Uterus (tissue), 4 donors: ENCODE data around the gene EPS15. TPM values are rescaled to one million over a fixed set of nuclear protein-coding genes. Genes with fewer than 3 reads are reported as not detected.

ENCODE experiments used
- DNase-seq, 2 donors: peaks; one replicate each; pipeline ENCODE4 v3.0.0-alpha.2; 2019 to 2020
- H3K27ac ChIP-seq, 2 donors: fragments of 200-600 bp; sonication (generic); 1 replicate in 1 of 2; 2 replicates in 1 of 2; pipeline ENCODE4 v1.5.1; 2016 to 2018
- H3K27me3 ChIP-seq, 2 donors: fragments of 200-600 bp; sonication (generic); one replicate each; pipeline ENCODE4 v1.5.1; 2018 to 2019; ENCODE audit warnings: control low read depth in 1 of 2
- H3K36me3 ChIP-seq, 2 donors: fragments of 200-600 bp; sonication (generic); one replicate each; pipeline ENCODE4 v1.5.1; 2019; ENCODE audit warnings: control low read depth in 1 of 2
- H3K4me1 ChIP-seq, 2 donors: fragments of 200-600 bp; sonication (generic); one replicate each; pipeline ENCODE4 v1.5.1; 2018 to 2019; ENCODE audit warnings: control low read depth in 1 of 2
- H3K4me3 ChIP-seq, 2 donors: fragments of 200-600 bp; sonication (generic); 1 replicate in 1 of 2; 2 replicates in 1 of 2; pipeline ENCODE4 v1.5.1; 2018 to 2019; ENCODE audit warnings: mild to moderate bottlenecking in 1 of 2
- H3K9me3 ChIP-seq, 2 donors: fragments of 200-600 bp; sonication (generic); one replicate each; pipeline ENCODE4 v1.5.1; 2019; ENCODE audit warnings: control low read depth in 1 of 2
- CTCF ChIP-seq, 4 experiments: fragments of 200-600 bp in 2 of 4; fragments of 450-650 bp in 2 of 4; sonication (generic) in 2 of 4; IDR thresholded peaks; one replicate each; pipeline ENCODE4 v1.5.1; 2016 to 2019; ENCODE audit warnings: antibody characterized with exemption in 4 of 4, mild to moderate bottlenecking in 2 of 4, moderate library complexity in 1 of 4
- POLR2A ChIP-seq, 2 donors: fragments of 450-650 bp; IDR thresholded peaks; one replicate each; pipeline ENCODE4 v1.6.1; 2016; ENCODE audit warnings: antibody characterized with exemption in 2 of 2, mild to moderate bottlenecking in 1 of 2, moderate library complexity in 1 of 2
- intact Hi-C: fragments of 100-400 bp; cut with DNase I; formaldehyde crosslinking; loops from one replicate; pipeline ENCODE4 v1.15.1; 2023; ENCODE audit warnings: low total_unique reads
- small RNA-seq: library from RNA; depleted of rRNA; stranded (forward); fragments of <200 nt; gene quantifications from one replicate; pipeline ENCODE3, GENCODE V24; 2016
- total RNA-seq, 4 donors: library from RNA; depleted of rRNA in 3 of 4; stranded (reverse); fragments of >200 nt in 3 of 4; gene quantifications; one replicate each; pipeline versions ENCODE4 v1.1.0 to v1.2.4, GENCODE V29; 2014 to 2023
- donor health status: DM: yes; HTN: yes; CAD: no.

Gene EPS15
- total RNA-seq, 4 donors from 2014 or later = 30.7 to 133 (median 81.1) TPM

- DNase-seq = no peak
- intact Hi-C loops = no loop called here
- no peaks in the 10 kb centered on the region for H3K27me3 ChIP-seq
- H3K36me3 ChIP-seq = no peaks in the 10 kb centered on the region
- H3K27ac ChIP-seq = no peak overlapping the region
- H3K4me1 ChIP-seq = no peaks in the 10 kb centered on the region
- no peak overlapping the region for H3K4me3 ChIP-seq
- no peak for TF ChIP-seq CTCF (IDR thresholded peaks at IDR 0.05)
- TF ChIP-seq POLR2A (IDR thresholded peaks at IDR 0.05) = no peak
- no peaks in the 10 kb centered on the region for H3K9me3 ChIP-seq
These were observed 209.8 kb downstream of the EPS15 start for GRCh38 chr1:51309291-51309690.

GRCh38 chr1:51308636-51309035 lies 210.4 kb downstream of the EPS15 start:
- Histone ChIP-seq H3K27ac (no peak overlapping the region), H3K4me1 (no peaks in the 10 kb centered on the region), H3K9me3 (no peaks in the 10 kb centered on the region), H3K27me3 (no peaks in the 10 kb centered on the region), H3K36me3 (no peaks in the 10 kb centered on the region), H3K4me3 (no peak overlapping the region)
- TF ChIP-seq POLR2A (IDR thresholded peaks at IDR 0.05) (no peak), CTCF (IDR thresholded peaks at IDR 0.05) (no peak)
- intact Hi-C loops = no loop called here
- DNase-seq = no peak

GRCh38 chr1:51306950-51307349 lies 212.1 kb downstream of the EPS15 start:
- H3K4me3 ChIP-seq = no peak overlapping the region
- intact Hi-C loops = no loop called here
- H3K9me3 ChIP-seq = no peaks in the 10 kb centered on the region
- H3K27ac ChIP-seq = no peak overlapping the region
- no peaks in the 10 kb centered on the region for H3K4me1 ChIP-seq
- DNase-seq = no peak
- no peak for TF ChIP-seq CTCF (IDR thresholded peaks at IDR 0.05)
- no peak for TF ChIP-seq POLR2A (IDR thresholded peaks at IDR 0.05)
- no peaks in the 10 kb centered on the region for H3K36me3 ChIP-seq
- no peaks in the 10 kb centered on the region for H3K27me3 ChIP-seq

- H3K27me3 ChIP-seq = no peaks in the 10 kb centered on the region
- intact Hi-C loops = no loop called here
- no peaks in the 10 kb centered on the region for H3K4me1 ChIP-seq
- H3K27ac ChIP-seq = no peak overlapping the region
- TF ChIP-seq CTCF (IDR thresholded peaks at IDR 0.05) (no peak), POLR2A (IDR thresholded peaks at IDR 0.05) (no peak)
- no peak for DNase-seq
- H3K36me3 ChIP-seq = no peaks in the 10 kb centered on the region
- no peak overlapping the region for H3K4me3 ChIP-seq
- H3K9me3 ChIP-seq = no peaks in the 10 kb centered on the region
These were observed 213.7 kb downstream of the EPS15 start for GRCh38 chr1:51305371-51305823.

GRCh38 chr1:51304360-51304759 lies 214.7 kb downstream of the EPS15 start:
- TF ChIP-seq POLR2A (IDR thresholded peaks at IDR 0.05) = no peak
- TF ChIP-seq CTCF (IDR thresholded peaks at IDR 0.05) = no peak
- H3K4me1 ChIP-seq = no peaks in the 10 kb centered on the region
- no peaks in the 10 kb centered on the region for H3K27me3 ChIP-seq
- no peak overlapping the region for H3K4me3 ChIP-seq
- intact Hi-C loops = no loop called here
- no peaks in the 10 kb centered on the region for H3K9me3 ChIP-seq
- DNase-seq = no peak
- no peak overlapping the region for H3K27ac ChIP-seq
- no peaks in the 10 kb centered on the region for H3K36me3 ChIP-seq

Small RNAs within 50 kb of the gene (small RNA-seq; reads per million reads assigned to genes)
- gene RNU6-1281P = not detected
- not detected for gene RNU6-877P

Other genes starting within 250 kb of the EPS15 start
- gene TTC39A, start 188.7 kb downstream of the EPS15 start, total RNA-seq = 1 to 10 TPM in 2 of 4 donors, under 1 TPM in 2; 0.26 to 2.5 (median 1.3) TPM
- gene OSBPL9, start 97.8 kb upstream of the EPS15 start, total RNA-seq = 100 to 1,000 TPM in 3 of 4 donors, 10 to 100 TPM in 1; 94.0 to 122 (median 108) TPM